ENCODE results near the gene LCP2. TPM values are rescaled to one million over a fixed set of nuclear protein-coding genes. Genes with fewer than 3 reads are reported as not detected.
A peak's percentile ranks its signal among the peaks of the same experiment; 100 is the strongest.

The LCP2 gene
- total RNA-seq, 2 donors from 2014 or later: 5.9 to 15.5 TPM

DNA sequence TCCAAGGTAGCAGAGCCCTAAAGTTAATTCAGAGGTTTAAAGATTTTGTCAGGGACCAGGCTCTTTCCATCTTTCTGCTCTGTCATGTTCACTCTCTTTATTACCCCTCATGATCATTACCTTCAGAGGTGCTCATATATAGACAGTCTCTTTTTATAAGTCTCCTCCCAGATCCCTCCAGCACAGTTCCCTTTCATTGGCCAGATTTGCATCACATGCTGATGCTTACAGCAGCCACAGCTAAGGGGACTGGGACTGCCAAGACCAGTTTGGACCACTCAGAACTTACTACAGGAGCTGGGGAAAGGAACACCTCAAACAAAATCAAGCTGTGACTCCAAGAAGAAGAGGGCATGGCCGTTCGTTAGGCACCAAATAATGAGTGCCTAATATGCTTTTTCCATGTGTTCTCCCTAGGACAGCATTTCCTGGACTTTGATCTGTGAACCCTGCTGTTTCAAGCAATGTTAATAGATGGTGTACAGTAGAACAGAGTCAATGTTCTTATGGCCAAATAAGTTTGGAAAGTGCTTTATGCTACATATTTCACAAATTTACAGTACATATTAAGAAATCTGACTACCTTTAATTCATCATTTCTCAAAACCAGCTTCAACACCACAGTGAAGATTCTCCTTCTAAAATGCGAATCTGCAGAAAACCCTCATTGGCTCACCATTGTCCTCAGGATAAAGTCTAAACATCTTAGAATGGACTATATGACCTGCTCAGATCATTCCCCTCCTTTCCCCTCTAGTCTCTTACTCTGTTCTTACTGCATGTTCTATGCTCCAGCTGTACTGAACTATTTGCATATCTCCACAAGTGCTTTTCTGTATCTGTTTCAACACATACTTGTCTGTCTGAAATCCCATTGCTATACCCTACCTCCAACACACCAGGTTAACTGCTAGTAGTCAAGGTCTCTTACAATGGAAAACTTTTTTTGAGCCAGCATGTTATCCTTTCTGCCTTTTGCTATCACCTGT lies 61.4 kb downstream of the LCP2 start:
- no peak for ATAC-seq
- DNase-seq: no peak
- intact Hi-C loops (cut with DNase I, micrococcal nuclease): loop anchor here in 1 of 2 donors (10.0 kb wide), 1 partner anchor 1501 kb away; no protein-coding TSS in a partner anchor

DNA sequence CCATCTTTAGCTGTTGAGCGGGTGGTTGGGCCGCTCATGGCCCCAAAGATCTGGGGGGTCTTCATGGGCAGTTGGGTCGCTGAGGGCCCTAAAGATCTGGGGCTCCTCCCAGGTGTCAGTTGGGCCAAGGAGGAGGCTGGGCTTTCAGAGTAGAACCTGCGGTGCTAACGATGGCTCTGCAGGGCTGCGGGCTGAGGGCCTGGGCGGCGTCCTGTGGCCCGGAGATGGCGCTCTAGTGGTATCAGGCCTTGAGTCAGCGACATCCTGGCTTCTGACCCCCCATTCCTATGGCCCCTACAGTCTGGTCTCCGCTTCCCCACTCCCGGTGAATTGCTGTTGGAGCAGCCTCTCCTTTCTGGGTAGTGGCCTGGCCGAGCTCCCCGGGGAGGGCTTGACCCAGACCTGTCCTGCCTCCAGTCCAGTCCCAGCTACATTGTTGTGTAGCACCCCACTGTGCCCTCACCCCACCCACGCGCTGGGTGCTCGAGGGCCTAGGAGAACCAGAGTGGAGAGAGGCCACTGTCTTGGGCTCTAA lies 64.2 kb downstream of the LCP2 start:
- no peak for ATAC-seq
- intact Hi-C loops (cut with DNase I, micrococcal nuclease): loop anchor here in 1 of 2 donors (10.0 kb wide), 1 partner anchor 1499 kb away; no protein-coding TSS in a partner anchor

DNA sequence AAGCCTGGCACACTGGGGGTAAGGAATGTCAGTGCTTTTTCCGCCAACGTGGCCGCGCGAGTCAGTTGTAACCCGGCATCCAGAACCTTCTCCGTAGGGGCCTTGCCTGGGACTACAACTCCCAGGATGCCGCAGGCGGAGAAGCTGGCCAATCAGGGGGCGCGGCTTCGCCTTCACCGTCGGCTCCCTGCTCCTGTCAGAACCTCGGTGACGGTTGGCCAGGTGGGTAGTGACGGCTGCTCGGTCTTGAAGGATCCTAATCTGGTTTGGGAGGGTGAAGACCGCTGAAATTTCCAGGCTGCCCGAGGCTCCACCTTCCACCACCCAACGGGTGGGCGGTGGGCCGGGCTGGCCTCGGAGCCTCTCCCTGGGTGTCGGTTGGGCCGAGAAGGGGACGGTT lies 64.8 kb downstream of the LCP2 start, which contains the start of gene C5orf58:
Gene C5orf58 (plus strand): TSS at position 200 of the 400 bp plus-strand sequence. CDS start 1,992 bp downstream, outside the sequence.
- intact Hi-C loops (cut with DNase I, micrococcal nuclease): loop anchor here in 1 of 2 donors (10.0 kb wide), 1 partner anchor 1498 kb away; no protein-coding TSS in a partner anchor
- ATAC-seq: no peak

More for the DNA sequence above, 64.2 kb downstream of the LCP2 start:
- no peak for DNase-seq

DNA sequence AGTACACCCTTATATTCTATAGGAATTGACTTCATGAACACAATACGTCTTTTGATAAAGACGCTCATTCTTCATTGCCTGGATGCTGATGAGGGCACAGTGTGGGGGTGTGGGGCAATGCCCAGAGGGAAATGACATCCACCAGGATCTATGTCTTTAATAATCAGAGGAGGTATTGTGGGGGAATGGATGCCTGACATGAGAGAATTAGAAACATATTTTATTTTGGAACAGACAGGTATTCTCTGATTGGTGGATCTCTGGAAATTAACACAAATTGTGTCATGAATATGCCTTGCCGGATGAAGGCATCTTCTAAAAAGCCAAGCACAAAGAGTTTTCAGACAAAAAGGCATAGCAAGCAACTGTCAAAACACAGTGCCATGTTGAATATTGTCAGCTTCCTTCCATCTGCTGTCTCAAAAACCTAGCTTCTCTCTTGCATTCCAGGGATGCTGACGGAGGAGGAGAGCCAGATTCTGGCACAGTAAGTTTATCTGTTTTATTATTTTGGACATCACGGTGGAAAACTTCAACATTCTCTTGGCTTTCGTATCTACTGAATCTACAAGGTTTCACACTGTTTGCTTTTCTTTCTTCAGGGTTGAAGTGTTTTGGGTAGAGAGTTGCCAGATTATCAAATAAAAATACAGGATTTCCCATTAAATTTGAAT lies 68.7 kb downstream of the LCP2 start:
- intact Hi-C loops (cut with DNase I, micrococcal nuclease): loop anchor here in 1 of 2 donors (10.0 kb wide), 1 partner anchor 196 kb away; no protein-coding TSS in a partner anchor
- DNase-seq: no peak
- ATAC-seq: no peak

More for the DNA sequence above, 64.8 kb downstream of the LCP2 start, which contains the start of gene C5orf58:
- no peak for DNase-seq

DNA sequence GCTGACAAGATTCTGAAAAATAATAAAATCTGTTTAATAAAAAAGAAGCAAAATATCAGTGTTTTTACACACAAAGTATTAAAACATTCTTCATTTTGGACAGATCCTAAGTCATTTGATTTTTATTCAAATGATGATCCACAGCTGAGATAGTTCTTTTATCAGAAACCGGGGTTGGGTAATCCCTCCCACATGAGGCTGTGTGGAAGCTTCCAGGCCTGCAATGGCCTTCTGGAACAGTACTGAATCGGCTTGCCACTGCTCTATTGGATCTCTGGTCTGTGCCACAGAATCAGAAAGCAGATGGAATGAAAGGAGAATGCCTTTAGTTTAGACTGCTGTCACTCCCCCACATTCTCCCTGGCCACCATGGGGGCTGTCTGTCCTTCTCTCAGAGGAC lies 70.9 kb downstream of the LCP2 start:
- ATAC-seq (no peak), DNase-seq (no peak)
- intact Hi-C loops (cut with DNase I, micrococcal nuclease): loop anchor here in 1 of 2 donors (10.0 kb wide), 1 partner anchor 198 kb away; no protein-coding TSS in a partner anchor

DNA sequence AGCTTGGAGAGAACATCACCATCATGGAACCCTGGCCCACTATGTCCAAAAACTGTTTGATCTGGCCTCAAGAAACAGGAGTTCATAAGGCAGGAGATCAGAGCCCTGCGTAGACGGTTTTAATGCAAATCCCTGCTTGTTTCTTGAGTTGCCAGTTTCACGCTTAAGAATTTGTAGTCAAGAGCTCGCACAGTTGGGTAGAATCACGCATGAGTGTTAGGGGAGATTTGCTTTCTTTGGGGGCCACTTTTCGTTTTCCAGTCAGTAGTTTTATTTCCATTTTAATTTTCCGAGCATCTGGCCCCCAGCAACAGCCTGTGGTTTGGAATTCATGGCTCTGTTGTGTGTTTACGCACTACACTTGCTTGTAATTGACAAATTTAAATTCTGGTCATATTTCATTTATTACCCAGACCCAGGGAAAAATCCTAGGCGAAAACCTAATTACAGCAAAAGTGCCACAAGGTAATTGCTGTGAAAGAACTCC lies 71.4 kb downstream of the LCP2 start:
- intact Hi-C loops (cut with DNase I, micrococcal nuclease): loop anchor here in 1 of 2 donors (10.0 kb wide), 1 partner anchor 199 kb away; no protein-coding TSS in a partner anchor
- ATAC-seq (no peak), DNase-seq (no peak)

DNA sequence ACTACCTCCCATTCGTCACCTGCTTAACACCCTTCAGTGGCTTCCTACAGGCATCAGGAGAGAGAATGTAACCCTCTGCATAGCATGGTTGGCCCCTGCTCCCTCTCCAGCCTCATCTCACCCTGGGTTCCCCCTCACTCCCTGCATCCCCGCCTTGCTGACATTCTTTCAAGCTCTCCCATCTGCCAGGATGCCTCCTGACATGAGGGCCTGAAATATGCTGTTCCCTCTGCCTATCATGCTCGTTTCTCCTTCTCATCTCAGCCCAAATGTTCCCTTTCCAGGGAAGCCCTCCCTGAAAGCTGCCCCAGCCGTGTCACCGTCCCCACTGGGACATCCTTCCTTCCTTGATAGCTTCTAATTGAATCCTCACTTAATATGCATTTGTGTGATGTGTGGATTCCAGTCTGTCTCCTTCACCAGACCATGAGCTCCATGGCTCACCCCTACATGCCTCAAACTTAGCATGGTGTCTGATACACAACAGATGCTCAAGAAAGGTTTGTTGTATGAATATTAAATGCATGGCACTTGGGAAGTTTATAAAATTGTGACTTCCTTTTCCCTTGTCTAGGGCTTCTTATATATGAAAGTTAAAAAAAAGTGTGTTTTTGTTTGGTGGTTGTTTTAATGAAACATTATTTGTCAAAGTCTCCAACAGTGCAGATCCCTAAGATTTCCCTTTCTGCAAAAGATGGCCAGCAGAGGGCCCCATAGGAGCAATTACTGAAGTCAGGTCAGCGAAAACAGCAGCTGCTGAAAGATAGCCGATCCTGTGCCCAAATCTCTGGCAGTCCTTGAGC lies 72.0 kb downstream of the LCP2 start:
- ATAC-seq (no peak), DNase-seq (peak; percentile 48 to 78)
- intact Hi-C loops (cut with DNase I, micrococcal nuclease): loop anchor here in 1 of 2 donors (10.0 kb wide), 1 partner anchor 199 kb away; no protein-coding TSS in a partner anchor

DNA sequence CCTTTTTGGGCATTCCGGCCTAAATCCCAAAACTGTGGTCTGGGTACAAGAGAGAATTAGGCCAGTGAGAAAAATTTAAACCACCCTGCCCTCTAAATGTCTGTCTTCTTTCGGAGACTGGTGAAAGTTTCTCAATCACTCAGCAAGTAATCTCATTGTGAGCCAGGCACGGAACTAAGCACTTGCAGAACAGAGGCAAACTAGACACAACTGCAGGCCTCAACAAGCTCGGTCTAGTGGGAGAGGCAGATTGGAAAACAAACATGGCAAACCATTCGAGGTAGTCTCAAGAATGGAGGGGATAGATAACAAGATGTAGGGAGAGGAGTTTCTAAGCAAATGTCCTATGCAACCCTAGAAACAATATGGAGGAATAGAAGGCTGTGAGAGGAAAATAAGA lies 73.7 kb downstream of the LCP2 start:
- intact Hi-C loops (cut with DNase I, micrococcal nuclease): loop anchor here in 1 of 2 donors (10.0 kb wide), 1 partner anchor 201 kb away; no protein-coding TSS in a partner anchor
- no peak for ATAC-seq
- DNase-seq: no peak

DNA sequence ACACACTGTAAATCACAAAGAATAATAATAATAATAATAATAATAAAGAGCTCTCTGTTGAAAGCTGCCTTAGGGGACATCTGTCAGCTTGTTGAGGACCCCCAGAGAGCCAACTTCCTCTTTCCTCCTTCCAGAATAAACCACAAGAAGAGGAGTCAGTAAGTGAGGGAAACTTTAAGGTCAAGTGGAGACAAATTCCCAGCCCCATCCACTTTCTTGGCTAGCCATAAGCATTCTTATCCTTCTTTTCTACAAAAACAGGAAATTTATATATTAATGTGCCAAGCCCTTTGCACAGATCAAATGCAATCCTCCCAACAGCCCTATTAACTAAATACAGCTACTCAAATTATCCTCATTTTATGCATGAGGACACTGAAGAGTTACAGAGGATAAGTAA lies 74.2 kb downstream of the LCP2 start:
- ATAC-seq (no peak), DNase-seq (no peak)
- intact Hi-C loops (cut with DNase I, micrococcal nuclease): loop anchor here in 1 of 2 donors (10.0 kb wide), 1 partner anchor 201 kb away; no protein-coding TSS in a partner anchor

DNA sequence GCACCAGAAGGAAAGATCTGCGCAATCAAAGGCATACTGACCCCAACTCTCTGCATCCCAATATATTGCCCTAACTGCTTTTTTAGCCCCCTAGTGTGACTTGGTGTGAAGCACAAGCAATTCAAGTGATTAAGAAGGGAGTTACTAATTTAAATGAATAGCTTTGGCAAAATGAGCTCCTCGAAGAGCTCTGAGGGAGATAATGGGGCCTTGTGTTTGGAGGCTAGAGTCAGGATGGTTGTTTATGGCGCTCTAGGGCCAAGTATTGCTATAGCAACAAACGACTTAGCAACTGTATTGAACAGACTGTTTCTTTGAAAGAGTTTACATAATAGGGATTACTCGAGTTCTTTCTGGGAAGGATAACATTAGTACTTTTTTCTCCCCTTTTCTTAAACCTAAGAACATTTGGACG lies 76.2 kb downstream of the LCP2 start:
- ATAC-seq: no peak
- intact Hi-C loops (cut with DNase I, micrococcal nuclease): loop anchor here in 1 of 2 donors (10.0 kb wide), 1 partner anchor 203 kb away; no protein-coding TSS in a partner anchor
- DNase-seq: no peak

DNA sequence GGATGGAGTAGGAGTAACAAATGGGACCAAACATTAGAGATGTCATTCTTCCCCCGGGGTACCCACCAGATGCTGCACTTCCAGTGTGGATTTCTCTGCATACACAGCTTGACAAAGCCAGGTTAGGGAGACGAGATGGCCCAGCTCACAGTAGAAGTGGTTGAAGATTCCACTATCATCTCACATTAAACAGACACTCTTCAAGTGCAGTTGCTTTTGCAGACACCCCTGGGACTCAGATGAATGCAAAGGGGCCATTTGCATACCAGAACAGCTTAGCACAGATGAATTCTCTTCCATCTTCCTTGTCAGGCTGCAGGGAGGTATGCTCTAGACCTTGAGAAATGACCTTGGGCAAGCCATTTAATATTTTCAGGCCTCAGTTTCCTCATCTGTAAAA lies 77.4 kb downstream of the LCP2 start:
- ATAC-seq: no peak
- no peak for DNase-seq
- intact Hi-C loops (cut with DNase I, micrococcal nuclease): loop anchor here in 1 of 2 donors (10.0 kb wide), 1 partner anchor 205 kb away; no protein-coding TSS in a partner anchor

DNA sequence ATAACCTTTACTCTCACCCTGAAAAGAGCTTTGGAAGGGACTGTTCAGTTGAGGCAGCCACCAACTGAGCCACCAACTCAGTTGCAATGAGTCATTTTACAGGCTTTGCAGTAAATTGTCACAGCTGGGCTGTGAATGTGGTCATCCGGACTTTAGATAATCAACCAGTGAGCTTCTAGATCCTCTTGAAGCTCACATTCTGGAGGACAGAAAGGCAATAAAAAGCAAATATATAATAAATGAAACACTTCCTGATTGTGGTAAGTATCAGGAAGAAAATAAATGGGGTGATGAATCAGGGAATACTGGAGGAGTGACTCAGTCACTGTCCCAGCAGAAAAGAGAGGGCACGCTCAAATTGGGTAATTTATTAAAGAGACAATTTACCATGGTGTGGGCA lies 78.0 kb downstream of the LCP2 start:
- ATAC-seq (no peak), DNase-seq (no peak)
- intact Hi-C loops (cut with DNase I, micrococcal nuclease): loop anchor here in 1 of 2 donors (10.0 kb wide), 1 partner anchor 205 kb away; no protein-coding TSS in a partner anchor

DNA sequence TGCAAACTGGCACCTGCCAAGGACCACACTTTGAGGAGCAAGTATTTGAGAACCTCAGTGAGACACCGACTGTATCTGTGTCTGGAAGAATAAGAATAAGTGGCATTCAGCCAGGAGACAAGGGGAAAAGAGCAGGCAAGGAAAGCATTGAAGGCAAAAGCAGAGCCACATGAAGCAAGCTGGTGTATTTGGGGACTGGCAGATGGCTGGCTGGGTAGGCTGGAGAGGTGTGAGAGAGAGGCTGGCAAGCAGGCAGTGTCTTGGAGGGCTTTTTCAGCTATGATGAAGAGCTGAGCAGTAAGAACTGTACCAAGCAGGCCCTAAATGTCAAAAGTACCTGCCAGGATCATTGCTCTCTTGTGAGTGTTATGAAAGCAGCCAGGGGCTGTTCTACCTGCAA lies 78.9 kb downstream of the LCP2 start:
- DNase-seq (no peak), ATAC-seq (no peak)
- intact Hi-C loops (cut with DNase I, micrococcal nuclease): no loop called here

DNA sequence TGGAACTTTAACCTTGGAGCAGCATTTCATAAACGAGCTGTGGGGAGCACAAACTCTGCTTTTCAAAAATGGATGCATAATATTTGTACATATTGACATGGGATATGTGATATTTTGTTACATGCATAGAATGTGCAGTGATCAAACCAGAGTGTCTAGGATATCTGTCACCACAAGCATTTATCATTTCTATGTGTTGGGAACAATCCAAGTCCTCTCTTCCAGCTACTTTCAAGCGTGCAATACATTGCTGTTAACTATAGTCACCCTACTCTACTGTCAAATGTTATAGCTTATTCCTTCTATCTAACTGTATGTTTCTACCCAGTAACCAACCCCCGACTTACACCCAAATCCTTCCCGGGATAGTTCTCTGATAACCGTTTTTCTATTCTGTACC lies 79.7 kb downstream of the LCP2 start:
- intact Hi-C loops (cut with DNase I, micrococcal nuclease): no loop called here
- DNase-seq: no peak
- ATAC-seq: no peak

DNA sequence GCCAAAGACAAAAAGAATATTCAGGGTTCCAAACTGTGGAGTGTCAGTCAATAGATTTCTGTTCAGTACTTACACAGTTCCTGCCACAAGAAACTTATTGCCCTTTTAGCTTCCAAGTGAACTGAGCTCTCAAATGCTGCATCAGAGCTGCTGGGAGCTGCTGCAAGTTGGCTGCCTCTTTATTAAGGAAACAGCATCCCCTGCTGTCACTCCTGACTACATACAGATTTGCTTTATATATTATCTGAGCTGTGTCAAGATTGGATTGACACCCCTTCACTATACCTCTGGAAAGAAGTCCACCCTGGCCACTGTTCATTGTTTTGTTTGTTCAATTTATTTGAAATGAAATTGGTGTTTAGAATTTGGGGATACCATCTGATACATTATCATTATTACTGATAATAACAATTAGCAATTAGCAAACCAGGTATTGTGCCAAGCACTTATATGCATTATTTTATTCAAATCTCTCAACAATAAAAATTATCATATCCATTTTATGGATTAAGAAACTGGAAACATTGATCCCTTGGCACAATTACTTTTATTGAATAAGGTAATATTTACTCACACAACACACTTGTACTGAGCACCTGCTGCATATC lies 81.2 kb downstream of the LCP2 start:
- intact Hi-C loops (cut with DNase I, micrococcal nuclease): no loop called here
- DNase-seq (no peak), ATAC-seq (no peak)

DNA sequence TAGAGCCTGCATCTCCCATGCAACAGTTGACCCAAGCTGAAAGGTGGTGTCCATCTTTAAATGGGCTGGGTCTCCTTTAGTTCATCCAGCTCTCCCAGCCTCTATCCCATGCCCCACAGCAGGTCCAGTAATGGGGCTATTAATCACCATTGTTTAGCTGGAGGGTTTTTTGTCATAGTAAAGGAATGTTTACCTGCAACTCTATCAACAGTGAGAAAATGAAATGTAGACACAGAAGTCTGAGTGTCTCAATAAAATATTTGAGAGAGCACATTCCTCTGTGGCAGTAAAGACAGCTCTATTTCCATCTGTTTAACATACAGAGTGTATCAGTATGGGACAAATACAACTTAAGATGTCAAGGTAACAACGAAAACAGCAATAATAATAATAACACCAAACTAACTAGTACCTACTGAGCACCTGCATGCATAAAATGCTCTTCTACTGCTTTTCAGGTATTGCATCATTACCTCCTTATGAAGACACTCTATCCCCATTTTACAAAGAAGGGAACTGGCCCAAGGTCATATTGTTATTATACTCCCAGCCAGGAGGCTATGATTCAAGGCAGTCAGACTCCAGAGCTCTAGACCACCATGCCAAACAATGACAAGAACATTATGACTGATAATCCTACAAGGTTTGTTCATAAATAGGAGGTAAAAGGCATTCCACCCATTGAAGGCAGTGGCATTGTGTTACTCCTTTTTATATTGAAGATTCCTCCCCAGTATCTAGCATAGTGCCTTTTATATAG lies 85.8 kb downstream of the LCP2 start:
- ATAC-seq (no peak), DNase-seq (no peak)
- intact Hi-C loops (cut with DNase I, micrococcal nuclease): no loop called here

DNA sequence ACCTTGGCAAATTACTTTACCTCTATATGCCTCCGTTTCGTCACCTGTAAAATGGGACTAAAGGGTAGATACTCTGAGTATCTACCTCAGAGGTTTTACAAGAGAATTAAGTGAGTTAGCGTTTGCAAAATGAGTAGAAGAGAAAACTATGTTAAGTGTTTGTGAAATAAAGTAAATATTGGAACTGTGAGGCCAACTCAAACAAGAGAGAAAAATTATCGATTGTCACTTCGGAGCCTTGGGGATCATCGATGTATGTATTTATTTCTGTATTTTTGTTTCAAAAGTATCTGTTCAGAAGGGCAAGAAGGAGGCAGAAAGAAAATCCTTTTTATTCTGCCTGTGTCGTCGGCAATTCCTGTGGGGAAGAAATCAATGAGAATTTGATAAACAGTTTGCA lies 90.6 kb downstream of the LCP2 start:
- no peak for DNase-seq
- ATAC-seq: no peak
- intact Hi-C loops (cut with DNase I, micrococcal nuclease): no loop called here
